ENCODE measurements around the gene RHOV. TPM values are rescaled to one million over a fixed set of nuclear protein-coding genes. Genes with fewer than 3 reads are reported as not detected.

The RHOV gene
- total RNA-seq, 4 donors from 2014 or later = 0.76 TPM; not detected in 3

GRCh38 chr15:40918799-40919392 lies 44.9 kb upstream of the RHOV start:
- H3K27ac ChIP-seq = peak overlapping the region in 1 of 2 donors; percentile 20
- TF ChIP-seq CTCF (IDR thresholded peaks at IDR 0.05) (no peak), POLR2A (IDR thresholded peaks at IDR 0.05) (no peak)
- H3K4me3 ChIP-seq = no peak overlapping the region
- H3K9me3 ChIP-seq = no peaks in the 10 kb centered on the region
- intact Hi-C loops (cut with DNase I; ENCODE audit: low total_unique reads) = no loop called here
- H3K27me3 ChIP-seq = no peaks in the 10 kb centered on the region
- DNase-seq = no peak
- no peaks in the 10 kb centered on the region for H3K4me1 ChIP-seq
- H3K36me3 ChIP-seq = no peaks in the 10 kb centered on the region

DNA sequence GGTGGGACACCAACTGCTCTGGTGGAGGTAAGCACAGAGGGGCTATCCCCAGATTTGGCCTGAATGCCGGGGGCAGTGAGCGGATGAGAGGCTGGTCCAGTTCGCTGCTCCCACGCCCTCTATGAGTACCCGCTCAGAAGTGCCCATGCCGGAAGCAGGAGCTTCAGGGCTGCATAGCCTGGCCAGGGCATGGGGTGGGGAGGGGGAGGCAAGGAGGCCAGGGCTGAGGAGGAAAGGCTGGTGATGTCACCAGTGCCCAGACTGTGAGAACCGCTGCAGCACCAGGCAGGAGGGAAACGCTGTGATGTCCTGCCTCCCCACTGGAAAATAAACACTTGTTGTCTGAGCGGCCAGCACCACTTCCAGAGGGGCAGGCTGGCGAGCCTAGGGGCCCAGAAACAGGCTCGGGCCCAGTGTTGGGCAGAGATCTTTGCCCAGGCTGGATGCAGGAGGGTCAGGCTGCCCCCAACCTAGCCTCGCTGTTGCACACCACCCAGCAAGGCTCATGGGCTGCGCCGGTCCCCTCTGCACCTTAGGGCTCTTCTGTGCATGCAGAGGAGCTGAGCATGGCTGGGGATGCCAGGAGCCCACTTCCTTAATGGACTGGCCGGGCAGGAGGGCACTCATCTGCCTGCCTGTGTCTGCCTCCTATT lies 44.2 kb upstream of the RHOV start:
- no peak for DNase-seq
- intact Hi-C loops (cut with DNase I; ENCODE audit: low total_unique reads) = no loop called here
- H3K27me3 ChIP-seq = no peaks in the 10 kb centered on the region
- H3K4me1 ChIP-seq = no peaks in the 10 kb centered on the region
- TF ChIP-seq POLR2A (IDR thresholded peaks at IDR 0.05) (no peak), CTCF (IDR thresholded peaks at IDR 0.05) (no peak)
- H3K4me3 ChIP-seq = no peak overlapping the region
- no peaks in the 10 kb centered on the region for H3K36me3 ChIP-seq
- peak overlapping the region; percentile 1 to 20 for H3K27ac ChIP-seq
- H3K9me3 ChIP-seq = no peaks in the 10 kb centered on the region

GRCh38 chr15:40917585-40917984 lies 43.6 kb upstream of the RHOV start:
- H3K4me3 ChIP-seq = no peak overlapping the region
- H3K27ac ChIP-seq = peak overlapping the region; percentile 1 to 20
- H3K36me3 ChIP-seq = no peaks in the 10 kb centered on the region
- no peak for DNase-seq
- H3K9me3 ChIP-seq = no peaks in the 10 kb centered on the region
- H3K4me1 ChIP-seq = no peaks in the 10 kb centered on the region
- intact Hi-C loops (cut with DNase I; ENCODE audit: low total_unique reads) = no loop called here
- no peak for TF ChIP-seq CTCF (IDR thresholded peaks at IDR 0.05)
- TF ChIP-seq POLR2A (IDR thresholded peaks at IDR 0.05) = no peak
- H3K27me3 ChIP-seq = no peaks in the 10 kb centered on the region

GRCh38 chr15:40915679-40916078 lies 41.6 kb upstream of the RHOV start:
- Histone ChIP-seq H3K36me3 (no peaks in the 10 kb centered on the region), H3K9me3 (no peaks in the 10 kb centered on the region), H3K4me1 (no peaks in the 10 kb centered on the region), H3K27ac (peak overlapping the region in 1 of 2 donors; percentile 43), H3K4me3 (no peak overlapping the region), H3K27me3 (no peaks in the 10 kb centered on the region)
- intact Hi-C loops (cut with DNase I; ENCODE audit: low total_unique reads) = no loop called here
- DNase-seq = no peak
- TF ChIP-seq CTCF (IDR thresholded peaks at IDR 0.05) (no peak), POLR2A (IDR thresholded peaks at IDR 0.05) (no peak)

DNA sequence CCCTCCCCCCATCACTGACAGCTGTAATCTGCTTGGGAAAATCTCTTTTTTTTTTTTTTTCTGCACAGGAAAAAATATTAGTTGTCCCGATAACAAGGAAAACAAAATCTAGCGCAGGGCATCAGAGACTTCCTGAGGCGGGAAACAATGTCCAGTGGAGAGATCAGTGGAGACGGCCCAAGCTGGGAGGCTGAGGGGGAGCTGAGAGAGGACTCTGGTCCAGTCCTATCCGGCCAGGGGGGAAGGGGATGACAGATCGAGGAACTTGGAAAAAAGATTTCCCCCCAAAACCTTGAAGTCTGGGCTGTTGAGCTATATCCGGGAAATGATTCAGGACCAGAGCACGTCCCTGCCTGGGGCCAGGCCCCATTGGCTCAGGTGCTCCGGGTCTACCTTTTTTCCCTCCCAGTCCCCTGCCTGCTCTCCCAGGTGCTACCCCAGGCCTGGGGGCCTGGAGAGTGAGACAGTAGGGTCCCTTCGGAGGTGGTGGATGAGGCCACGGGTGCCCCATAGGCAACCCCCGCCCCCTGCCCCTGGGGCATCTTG lies 41.2 kb upstream of the RHOV start:
- DNase-seq = no peak
- intact Hi-C loops (cut with DNase I; ENCODE audit: low total_unique reads) = no loop called here
- TF ChIP-seq POLR2A (IDR thresholded peaks at IDR 0.05) (no peak), CTCF (IDR thresholded peaks at IDR 0.05) (no peak)
- Histone ChIP-seq H3K27ac (peak overlapping the region in 1 of 2 donors; percentile 43), H3K4me1 (no peaks in the 10 kb centered on the region), H3K27me3 (no peaks in the 10 kb centered on the region), H3K36me3 (no peaks in the 10 kb centered on the region), H3K4me3 (no peak overlapping the region), H3K9me3 (no peaks in the 10 kb centered on the region)
